Common myeloid progenitor, CD34-positive (primary cell): ENCODE results near the gene BFSP2.
"Not testable (repeated sequence)": the region's sequence is repeated elsewhere in the genome, so short reads cannot be mapped to it uniquely, and the experiment has no call there.

ENCODE experiments used
- CTCF ChIA-PET: fragments of 350-600 bp; sonication (Branson Sonifier 250); formaldehyde crosslinking; loops from one replicate; lab custom pipeline; 2021; ENCODE audit warnings: antibody characterized with exemption; lab: Charles Lee
- POLR2A ChIA-PET: fragments of 350-600 bp; sonication (Branson Sonifier 250); formaldehyde crosslinking; loops from one replicate; lab custom pipeline; 2021; ENCODE audit warnings: antibody characterized with exemption; lab: Charles Lee
- DNase-seq, 3 donors: peaks; one replicate each; pipeline versions ENCODE4 v3.0.0 to v3.0.0-alpha.2; 2013
- H3K27ac ChIP-seq, 2 experiments: 1 replicate in 1 of 2; 2 replicates in 1 of 2; pipeline ENCODE4 v1.7.0; 2013; ENCODE audit warnings: inconsistent platforms in 2 of 2, low read length in 2 of 2, mild to moderate bottlenecking in 2 of 2, low read depth in 1 of 2, moderate library complexity in 1 of 2; ENCODE audit not compliant: severe bottlenecking in 2 of 2, insufficient read depth in 1 of 2, poor library complexity in 1 of 2
- H3K27me3 ChIP-seq, 5 experiments: replicated peaks in 2 of 5; 1 replicate in 3 of 5; 2 replicates in 2 of 5; pipeline versions ENCODE4 v1.6.1 to v1.7.0; 2013; ENCODE audit warnings: low read length in 4 of 5, mild to moderate bottlenecking in 2 of 5, moderate library complexity in 2 of 5, inconsistent platforms in 1 of 5; ENCODE audit not compliant: insufficient read depth in 5 of 5, control insufficient read depth in 4 of 5
- H3K36me3 ChIP-seq, 4 experiments: 1 replicate in 2 of 4; 2 replicates in 2 of 4; pipeline versions ENCODE4 v1.6.1 to v1.7.0; 2013; ENCODE audit warnings: low read length in 3 of 4, control low read depth in 1 of 4, mild to moderate bottlenecking in 1 of 4; ENCODE audit not compliant: control insufficient read depth in 4 of 4, insufficient read depth in 4 of 4
- H3K4me1 ChIP-seq, 4 experiments: 1 replicate in 3 of 4; 2 replicates in 1 of 4; pipeline versions ENCODE4 v1.6.1 to v1.7.1; 2013; ENCODE audit warnings: low read length in 3 of 4, mild to moderate bottlenecking in 3 of 4, control low read depth in 1 of 4, inconsistent platforms in 1 of 4, moderate library complexity in 1 of 4; ENCODE audit not compliant: control insufficient read depth in 4 of 4, insufficient read depth in 4 of 4; ENCODE audit errors: control extremely low read depth in 1 of 4
- H3K4me3 ChIP-seq, 7 experiments: 1 replicate in 4 of 7; 2 replicates in 3 of 7; pipeline versions ENCODE4 v1.5.1 to v1.7.0; 2013; ENCODE audit warnings: mild to moderate bottlenecking in 7 of 7, low read length in 6 of 7, moderate library complexity in 6 of 7, inconsistent platforms in 2 of 7, low read depth in 2 of 7, control low read depth in 1 of 7; ENCODE audit not compliant: insufficient read depth in 4 of 7, control insufficient read depth in 1 of 7; ENCODE audit errors: extremely low read depth in 1 of 7
- H3K9me3 ChIP-seq, 5 experiments: 1 replicate in 4 of 5; 2 replicates in 1 of 5; pipeline versions ENCODE4 v1.6.1 to v1.7.1; 2013; ENCODE audit warnings: low read length in 4 of 5, mild to moderate bottlenecking in 2 of 5, inconsistent platforms in 1 of 5, low read depth in 1 of 5, moderate library complexity in 1 of 5; ENCODE audit not compliant: control insufficient read depth in 4 of 5, insufficient read depth in 2 of 5; ENCODE audit errors: control extremely low read depth in 1 of 5
- WGBS: methylation state at CpG from one replicate; pipeline ENCODE4 v1.1.5; 2013; ENCODE audit not compliant: insufficient coverage; 5-methylcytosine and 5-hydroxymethylcytosine counted together

BFSP2 gene

DNA sequence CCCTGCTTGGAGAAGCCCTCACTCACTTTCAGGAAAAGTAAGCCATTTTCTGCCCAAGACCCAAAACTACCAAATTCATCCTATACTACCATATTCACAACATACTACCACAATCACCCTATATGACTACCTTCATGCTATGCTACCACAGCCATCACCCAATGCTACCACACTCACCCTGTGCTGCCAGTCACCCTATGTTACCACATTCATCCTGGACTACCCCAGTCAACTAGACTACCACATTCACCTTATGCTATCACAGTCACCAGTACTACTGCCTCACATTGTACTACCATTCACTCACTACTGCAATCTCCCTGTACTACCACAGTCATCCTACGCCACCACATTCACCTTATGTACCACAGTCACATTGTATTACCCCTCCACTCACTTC is 115.3 kb downstream of the BFSP2 start:
- WGBS: 86% methylated on average over 1 of the region's 1 CpG
- ChIA-PET CTCF (no interaction called here), POLR2A (no interaction called here)
- H3K9me3 ChIP-seq: no peaks in the 10 kb centered on the region
- no peaks in the 10 kb centered on the region for H3K27me3 ChIP-seq
- no peak overlapping the region for H3K27ac ChIP-seq
- no peak for DNase-seq
- H3K4me3 ChIP-seq: no peak overlapping the region
- no peaks in the 10 kb centered on the region for H3K36me3 ChIP-seq
- H3K4me1 ChIP-seq: no peaks in the 10 kb centered on the region

- Histone ChIP-seq H3K27ac (no peak overlapping the region), H3K27me3 (no peaks in the 10 kb centered on the region), H3K9me3 (no peaks in the 10 kb centered on the region), H3K4me1 (peaks cover 0 to 7% (median 0%) of the 10 kb centered on the region in 4 experiments), H3K4me3 (no peak overlapping the region), H3K36me3 (no peaks in the 10 kb centered on the region)
- ChIA-PET POLR2A (no interaction called here), CTCF (interaction anchor here (0.8 to 1.6 kb wide), 3 partner anchors 8 to 43 kb away, joined by 3 to 4 read pairs (median 3); no protein-coding TSS in a partner anchor)
- no peak for DNase-seq
Observed at GRCh38 chr3:133520286-133520685, 120.4 kb downstream of the BFSP2 start.

- CTCF ChIA-PET: interaction anchor here (0.9 kb wide), 1 partner anchor 10 kb away, joined by 4 read pairs; no protein-coding TSS in a partner anchor
- POLR2A ChIA-PET, H3K27me3 ChIP-seq, DNase-seq, H3K36me3 ChIP-seq, H3K9me3 ChIP-seq, H3K4me3 ChIP-seq, H3K27ac ChIP-seq, H3K4me1 ChIP-seq: not testable (repeated sequence)
- 100% methylated on average over 1 of the region's 4 CpGs for WGBS
Observed at GRCh38 chr3:133520938-133521337, 121.1 kb downstream of the BFSP2 start.

GRCh38 chr3:133521946-133522345 is 122.1 kb downstream of the BFSP2 start:
- H3K4me3 ChIP-seq: no peak overlapping the region
- peaks cover 0 to 9% (median 2%) of the 10 kb centered on the region in 4 experiments for H3K4me1 ChIP-seq
- ChIA-PET POLR2A (no interaction called here), CTCF (interaction anchor here (0.9 kb wide), 2 partner anchors 10 to 57 kb away, joined by 3 to 4 read pairs; no protein-coding TSS in a partner anchor)
- no peaks in the 10 kb centered on the region for H3K9me3 ChIP-seq
- no peak for DNase-seq
- no peaks in the 10 kb centered on the region for H3K36me3 ChIP-seq
- WGBS: 38% methylated on average over 4 of the region's 5 CpGs
- H3K27me3 ChIP-seq: no peaks in the 10 kb centered on the region
- no peak overlapping the region for H3K27ac ChIP-seq

- H3K4me1 ChIP-seq: peaks cover 0 to 15% (median 6%) of the 10 kb centered on the region in 4 experiments
- H3K9me3 ChIP-seq, H3K27me3 ChIP-seq, CTCF ChIA-PET, H3K4me3 ChIP-seq, H3K36me3 ChIP-seq, POLR2A ChIA-PET, H3K27ac ChIP-seq: not testable (repeated sequence)
- WGBS: no CpG with 5 or more reads among the region's 3 CpGs
- DNase-seq: peak in 2 of 3 donors; percentile 15 to 39
Observed at GRCh38 chr3:133523758-133524157, 123.9 kb downstream of the BFSP2 start.
